SK-N-SH (cell line): ENCODE results near the gene RHOT1.

Source experiments
- CHD2 ChIP-seq: fragments of 150-350 bp; IDR thresholded peaks from 2 replicates; pipeline ENCODE4 v1.6.1; 2018; ENCODE audit warnings: low read length; ENCODE audit not compliant: partially characterized antibody
- CTCF ChIP-seq: fragments of 200-600 bp; sonication (generic); IDR thresholded peaks from 2 replicates; pipeline ENCODE4 v1.6.1; 2017; ENCODE audit warnings: antibody characterized with exemption, mild to moderate bottlenecking, moderate library complexity
- EP300 ChIP-seq, 2 experiments: IDR thresholded peaks; 2 replicates each; pipeline versions ENCODE4 v1.4.0 to v1.6.1; 2012; ENCODE audit warnings: borderline replicate concordance in 1 of 2, low read depth in 1 of 2, low read length in 1 of 2
- EZH2phosphoT487 ChIP-seq: fragments of 200-600 bp; sonication (generic); IDR thresholded peaks from 2 replicates; pipeline ENCODE4 v1.6.1; 2017; ENCODE audit warnings: low read depth, mixed run types, mild to moderate bottlenecking, antibody characterized with exemption, moderate library complexity, borderline replicate concordance
- GATA2 ChIP-seq: sonication (generic); formaldehyde crosslinking; IDR thresholded peaks from 2 replicates; pipeline ENCODE4 v1.5.0; 2020; ENCODE audit warnings: mild to moderate bottlenecking, missing genetic modification reagents
- MEF2A ChIP-seq: IDR thresholded peaks from 2 replicates; pipeline ENCODE4 v1.4.0; 2012; ENCODE audit warnings: low read depth, borderline replicate concordance
- POLR2AphosphoS5 ChIP-seq: IDR thresholded peaks from 2 replicates; pipeline ENCODE4 v1.6.1; 2012; ENCODE audit warnings: low read depth, low read length
- RAD21 ChIP-seq: IDR thresholded peaks from 2 replicates; pipeline ENCODE4 v1.6.1; 2012; ENCODE audit warnings: mild to moderate bottlenecking, low read length
- RCOR1 ChIP-seq: fragments of 150-350 bp; IDR thresholded peaks from 2 replicates; pipeline ENCODE4 v1.6.1; 2017; ENCODE audit warnings: antibody characterized with exemption, low read length
- RFX5 ChIP-seq: IDR thresholded peaks from 2 replicates; pipeline ENCODE4 v1.6.1; 2012; ENCODE audit warnings: mild to moderate bottlenecking, improper control_type of control experiment, low read length
- TAF1 ChIP-seq: IDR thresholded peaks from 2 replicates; pipeline ENCODE4 v1.6.1; 2012; ENCODE audit warnings: low read depth, mild to moderate bottlenecking, low read length, moderate library complexity, borderline replicate concordance
- YY1 ChIP-seq: IDR thresholded peaks from 2 replicates; pipeline ENCODE4 v1.4.0; 2012; ENCODE audit warnings: low read depth, mild to moderate bottlenecking
- TF ChIP-seq, protein P1 (sequence below): IDR thresholded peaks from 2 replicates; pipeline ENCODE4 v1.4.0; 2012; ENCODE audit warnings: low read depth, borderline replicate concordance

GRCh38 chr17:32160526-32160925, 18.2 kb downstream of the RHOT1 start:
- TF ChIP-seq CTCF (no peak), YY1 (no peak), TAF1 (no peak), EP300 (IDR thresholded peaks at IDR 0.05; ENCODE audit: borderline replicate concordance in 1 of 2, low read depth in 1 of 2, low read length in 1 of 2) (no peak), CHD2 (no peak), GATA2 (CRISPR knock-in tag) (no peak), RAD21 (no peak), RCOR1 (no peak), RFX5 (no peak), POLR2AphosphoS5 (no peak), MEF2A (no peak), EZH2phosphoT487 (no peak)
- TF ChIP-seq, protein P1, sequence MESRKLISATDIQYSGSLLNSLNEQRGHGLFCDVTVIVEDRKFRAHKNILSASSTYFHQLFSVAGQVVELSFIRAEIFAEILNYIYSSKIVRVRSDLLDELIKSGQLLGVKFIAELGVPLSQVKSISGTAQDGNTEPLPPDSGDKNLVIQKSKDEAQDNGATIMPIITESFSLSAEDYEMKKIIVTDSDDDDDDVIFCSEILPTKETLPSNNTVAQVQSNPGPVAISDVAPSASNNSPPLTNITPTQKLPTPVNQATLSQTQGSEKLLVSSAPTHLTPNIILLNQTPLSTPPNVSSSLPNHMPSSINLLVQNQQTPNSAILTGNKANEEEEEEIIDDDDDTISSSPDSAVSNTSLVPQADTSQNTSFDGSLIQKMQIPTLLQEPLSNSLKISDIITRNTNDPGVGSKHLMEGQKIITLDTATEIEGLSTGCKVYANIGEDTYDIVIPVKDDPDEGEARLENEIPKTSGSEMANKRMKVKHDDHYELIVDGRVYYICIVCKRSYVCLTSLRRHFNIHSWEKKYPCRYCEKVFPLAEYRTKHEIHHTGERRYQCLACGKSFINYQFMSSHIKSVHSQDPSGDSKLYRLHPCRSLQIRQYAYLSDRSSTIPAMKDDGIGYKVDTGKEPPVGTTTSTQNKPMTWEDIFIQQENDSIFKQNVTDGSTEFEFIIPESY = no peak
